K562 (cell line): ENCODE data around the gene NUCKS1. TPM values are rescaled to one million over a fixed set of nuclear protein-coding genes. Genes with fewer than 3 reads are reported as not detected.

Experiments used
- ATAC-seq: fragments of 200-7000 bp; cut with Tn5 transposase; 3 replicates; pipeline ENCODE4 v1.9.1; 2020; ENCODE audit warnings: moderate library complexity
- BruUV-seq: library from RNA; stranded (reverse); fragments of 400-500 nt; replicated peaks from 2 replicates; lab custom pipeline; 2021; lab: Mats Ljungman, UMichigan
- CTCF ChIA-PET: fragments of 300-600 bp; formaldehyde crosslinking; extraction: SDS; loops from one replicate; lab custom pipeline; 2021; ENCODE audit warnings: low intra/inter-chr PET ratio; lab: Yijun Ruan, JAX
- POLR2A ChIA-PET: fragments of 300-600, 350-650 bp; sonication (Branson Sonifier 250); formaldehyde crosslinking; extraction: SDS; loops from one replicate; lab custom pipeline; 2021; ENCODE audit warnings: antibody characterized with exemption, inconsistent platforms; lab: Yijun Ruan, JAX
- DNase-seq, 4 experiments: peaks; one replicate each; pipeline versions ENCODE4 v3.0.0 to v3.0.0-alpha.2; 2011 to 2018; ENCODE audit warnings: low spot score in 3 of 4, mixed read lengths in 3 of 4; ENCODE audit errors: extremely low read depth in 1 of 4
- FAIRE-seq: peaks from 2 replicates; lab custom pipeline; 2011; peaks lifted over from hg19 to GRCh38; lab: Jason Lieb, UNC
- H2AFZ ChIP-seq: 2 replicates; pipeline ENCODE4 v1.6.0; 2011; ENCODE audit warnings: low read depth, low read length, control low read depth, inconsistent platforms
- H3K27ac ChIP-seq: fragments of 200-600 bp; 3 replicates; pipeline ENCODE4 v1.8.0; 2011; ENCODE audit warnings: low read depth, mild to moderate bottlenecking, control low read depth, inconsistent platforms, low read length, moderate library complexity, mixed read lengths; ENCODE audit errors: extremely low read depth
- H3K27me3 ChIP-seq, 2 experiments: fragments of 300-600 bp in 1 of 2; 2 replicates in 1 of 2; 3 replicates in 1 of 2; pipeline versions ENCODE4 v1.6.0 to v1.8.0; 2011; ENCODE audit warnings: inconsistent platforms in 2 of 2, low read length in 2 of 2, mild to moderate bottlenecking in 1 of 2, mixed read lengths in 1 of 2, moderate library complexity in 1 of 2; ENCODE audit not compliant: control insufficient read depth in 2 of 2, insufficient read depth in 2 of 2
- H3K36me3 ChIP-seq: fragments of 300-600 bp; 3 replicates; pipeline ENCODE4 v1.8.0; 2011; ENCODE audit warnings: mild to moderate bottlenecking, low read length, inconsistent platforms; ENCODE audit not compliant: control insufficient read depth, insufficient read depth
- H3K4me1 ChIP-seq, 2 experiments: fragments of 200-600 bp in 1 of 2; replicated peaks in 1 of 2; 2 replicates in 1 of 2; 3 replicates in 1 of 2; pipeline versions ENCODE4 v1.5.1 to v1.8.0; 2011; ENCODE audit warnings: inconsistent platforms in 2 of 2, low read length in 2 of 2, mild to moderate bottlenecking in 1 of 2, mixed read lengths in 1 of 2, moderate library complexity in 1 of 2; ENCODE audit not compliant: control insufficient read depth in 2 of 2, insufficient read depth in 2 of 2
- H3K4me2 ChIP-seq: 2 replicates; pipeline ENCODE4 v1.6.1; 2011; ENCODE audit warnings: low read length, control low read depth, inconsistent platforms, mixed read lengths; ENCODE audit not compliant: insufficient read depth
- H3K4me3 ChIP-seq: fragments of 200-600 bp; sonication (generic), shearing (Covaris generic); 2 replicates; pipeline ENCODE4 v1.5.1; 2016; ENCODE audit warnings: control low read depth, inconsistent platforms
- H3K79me2 ChIP-seq: fragments of 200-600 bp; 3 replicates; pipeline ENCODE4 v1.8.0; 2011; ENCODE audit warnings: low read length, inconsistent platforms; ENCODE audit not compliant: control insufficient read depth, insufficient read depth
- H3K9ac ChIP-seq, 2 experiments: 2 replicates each; pipeline versions ENCODE4 v1.6.0 to v1.6.1; 2011; ENCODE audit warnings: low read depth in 2 of 2, low read length in 2 of 2, control low read depth in 1 of 2, inconsistent platforms in 1 of 2, mild to moderate bottlenecking in 1 of 2, mixed read lengths in 1 of 2; ENCODE audit not compliant: insufficient read depth in 1 of 2
- H3K9me1 ChIP-seq: one replicate; pipeline ENCODE4 v1.6.0; 2011; ENCODE audit warnings: inconsistent platforms, mild to moderate bottlenecking, low read length, moderate library complexity; ENCODE audit not compliant: control insufficient read depth, insufficient read depth
- H3K9me3 ChIP-seq: replicated peaks from 2 replicates; pipeline ENCODE4 v1.5.1; 2011; ENCODE audit warnings: low read depth, low read length, inconsistent platforms; ENCODE audit not compliant: control insufficient read depth, insufficient read depth
- H4K20me1 ChIP-seq: replicated peaks from 2 replicates; pipeline ENCODE4 v1.6.1; 2011; ENCODE audit warnings: low read length, inconsistent platforms, mixed read lengths; ENCODE audit not compliant: control insufficient read depth, insufficient read depth
- CEBPB ChIP-seq: fragments of 450-650 bp; IDR thresholded peaks from 2 replicates; pipeline ENCODE4 v1.6.1; 2016; ENCODE audit warnings: missing genetic modification characterization, missing compliant biosample characterization
- PHF8 ChIP-seq: fragments of 200-600 bp; sonication (generic); IDR thresholded peaks from 2 replicates; pipeline ENCODE4 v1.6.1; 2012; ENCODE audit warnings: mixed run types, mild to moderate bottlenecking, inconsistent platforms, low read length, moderate library complexity, borderline replicate concordance
- POLR2AphosphoS2 ChIP-seq: IDR thresholded peaks from 2 replicates; pipeline ENCODE4 v1.6.1; 2012; ENCODE audit warnings: low read length, improper control_type of control experiment
- RBM22 ChIP-seq: fragments of 200-400 bp; formaldehyde crosslinking; IDR thresholded peaks from 2 replicates; pipeline ENCODE4 v1.6.1; 2018; ENCODE audit warnings: low read length, low read depth; ENCODE audit not compliant: poor library complexity, severe bottlenecking
- RFX1 ChIP-seq: fragments of 450-650 bp; IDR thresholded peaks from 2 replicates; pipeline ENCODE4 v1.6.1; 2016; ENCODE audit warnings: mild to moderate bottlenecking, moderate library complexity
- SLC30A9 ChIP-seq: fragments of 250-450 bp; sonication (Bioruptor Pico); IDR thresholded peaks from 2 replicates; pipeline ENCODE4 v1.8.0; 2022; ENCODE audit warnings: mild to moderate bottlenecking, moderate library complexity
- WGBS: fragments of 100-300 bp; shearing (Covaris generic); methylation state at CpG from one replicate; pipeline ENCODE4 v1.1.6; 2016; ENCODE audit warnings: low coverage, mixed read lengths; ENCODE audit not compliant: insufficient coverage; ENCODE audit errors: missing lambda C conversion rate; 5-methylcytosine and 5-hydroxymethylcytosine counted together
- in situ Hi-C: fragments of 300-500 bp; cut with MboI; formaldehyde crosslinking; loops from 4 replicates; pipeline ENCODE4 v1.15.0; 2018; ENCODE audit warnings: inconsistent platforms, mixed read lengths
- intact Hi-C: fragments of 100-400 bp; cut with micrococcal nuclease; formaldehyde crosslinking; loops from 2 replicates; pipeline ENCODE4 v1.14.2; 2022
- polyA plus RNA-seq, 8 experiments: library from polyadenylated mRNA; depleted of rRNA in 4 of 8; stranded (reverse) in 5 of 8; unstranded in 3 of 8; fragments of >200 nt; fragmentation: Nextera tagmentation in 2 of 8; fragmentation: Illumina TruSeq in 1 of 8; extraction: Ambion mirVana in 2 of 8; extraction: Trizol in 1 of 8; gene quantifications; 2 replicates each; pipeline versions ENCODE4 v1.2.1 to v1.2.3, GENCODE V29; 2011 to 2014; ENCODE audit warnings: inconsistent platforms in 1 of 8, missing spikeins in 1 of 8
- total RNA-seq, 7 experiments: library from RNA; depleted of rRNA in 6 of 7; stranded (reverse); fragments of >200 nt in 6 of 7; fragmentation: Illumina TruSeq in 2 of 7; extraction: Trizol in 2 of 7; gene quantifications; 2 replicates each; pipeline versions ENCODE4 v1.2.1 to v1.2.3, GENCODE V29; 2011 to 2021; ENCODE audit warnings: low replicate concordance in 1 of 7

The NUCKS1 gene
- total and polyA plus RNA-seq, 9 of the 15 experiments (the other 6 are each of a cell fraction or from before 2014, with no cell fraction given) = 66.7 to 244 (median 149) TPM

GRCh38 chr1:205714190-205714905 is 35.6 kb downstream of the NUCKS1 start:
- no peaks in the 10 kb centered on the region; the same call in 1 of the 2 replicates for H4K20me1 ChIP-seq
- peaks cover 68% of the 10 kb centered on the region for H3K36me3 ChIP-seq
- H3K27me3 ChIP-seq = no peaks in the 10 kb centered on the region
- no peak overlapping the region for H3K4me2 ChIP-seq
- ChIA-PET CTCF (no interaction called here), POLR2A (interaction anchor here (0.6 to 7.5 kb wide), 11 partner anchors 10 to 185 kb away, joined by 3 to 46 read pairs (median 5); no protein-coding TSS in a partner anchor)
- TF ChIP-seq POLR2AphosphoS2 (peak; percentile 54; the same call in 1 of the 2 replicates), RFX1 (peak; percentile 53), CEBPB (0 out of 2 replicates have a peak, but pooled peaks have one; percentile 25), SLC30A9 (CRISPR knock-in tag) (no peak), PHF8 (no peak), RBM22 (peak; percentile 41)
- no peak overlapping the region for H3K9ac ChIP-seq
- 84% methylated on average over 5 of the region's 5 CpGs for WGBS
- no peak overlapping the region for H3K4me3 ChIP-seq
- in situ Hi-C loops (loop anchor here (5.0 kb wide), 1 partner anchor 122 kb away; no protein-coding TSS in a partner anchor), intact Hi-C loops (no loop called here)
- H3K79me2 ChIP-seq = no peaks in the 10 kb centered on the region
- FAIRE-seq (no peak), DNase-seq (no peak), ATAC-seq (no peak)
- no TSS peak for BruUV-seq
- no peaks in the 10 kb centered on the region for H3K9me3 ChIP-seq
- peaks cover 0 to 4% of the 10 kb centered on the region in 2 experiments; a peak in 2 of 5 replicates for H3K4me1 ChIP-seq
- no peak overlapping the region for H3K27ac ChIP-seq
- H3K9me1 ChIP-seq = no peaks in the 10 kb centered on the region
- H2AFZ ChIP-seq = no peak overlapping the region
